Measurements from ENCODE around the gene LRRFIP1. TPM values are rescaled to one million over a fixed set of nuclear protein-coding genes. Genes with fewer than 3 reads are reported as not detected.
A peak's percentile ranks its signal among the peaks of the same experiment; 100 is the strongest.

LRRFIP1 gene
- total and polyA plus RNA-seq, 2 donors (not counting 3 experiments of a cell fraction or from before 2014, with no cell fraction given): 39.2 to 179 TPM

DNA sequence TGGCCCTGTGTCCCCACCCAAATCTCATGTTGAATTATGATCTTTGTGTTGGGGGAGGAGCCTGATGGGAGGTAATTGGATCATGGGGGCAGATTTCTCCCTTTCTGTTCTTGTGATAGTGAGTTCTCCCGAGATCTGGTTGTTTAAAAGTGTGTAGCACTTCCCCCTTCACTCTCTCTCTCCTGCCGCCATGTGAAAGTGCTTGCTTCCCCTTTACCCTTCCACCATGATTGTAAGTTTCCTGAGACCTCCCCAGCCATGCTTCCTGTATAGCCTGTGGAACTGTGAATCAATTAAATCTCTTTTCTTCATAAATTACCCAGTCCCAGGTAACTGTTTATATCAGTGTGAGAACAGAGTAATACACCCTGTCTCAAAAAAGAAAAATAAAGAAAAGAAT is 25.5 kb downstream of the LRRFIP1 start:
- ChIA-PET POLR2A (no interaction called here), CTCF (interaction anchor here (1.2 kb wide), 1 partner anchor 93 kb away, joined by 3 read pairs; no protein-coding TSS in a partner anchor)
- Histone ChIP-seq H3K9me1 (replicated peaks; ENCODE audit: control insufficient read depth, extremely low read depth, insufficient read depth, low read length) (no peaks in the 10 kb centered on the region), H2AFZ (ENCODE audit: low read depth, low read length) (no peak overlapping the region), H3K36me3 (ENCODE audit: control insufficient read depth in 2 of 2, extremely low read depth in 1 of 2, insufficient read depth in 2 of 2, low read length in 2 of 2) (no peaks in the 10 kb centered on the region), H3K27me3 (ENCODE audit: control insufficient read depth in 2 of 2, insufficient read depth in 2 of 2, low read length in 2 of 2) (no peaks in the 10 kb centered on the region), H3K9ac (replicated peaks; ENCODE audit: extremely low read depth, insufficient read depth, low read length) (no peak overlapping the region), H4K20me1 (replicated peaks; ENCODE audit: control insufficient read depth, extremely low read depth, insufficient read depth, low read length) (no peaks in the 10 kb centered on the region), H3K4me3 (replicated peaks in 1 of 3; ENCODE audit: insufficient read depth in 1 of 3, low read depth in 1 of 3, low read length in 3 of 3) (no peak overlapping the region), H3K9me3 (replicated peaks; ENCODE audit: control insufficient read depth, insufficient read depth, low read length) (no peaks in the 10 kb centered on the region), H3K79me2 (ENCODE audit: control insufficient read depth, insufficient read depth, low read length) (no peaks in the 10 kb centered on the region), H3K4me2 (ENCODE audit: insufficient read depth, low read length) (no peak overlapping the region), H3K4me1 (ENCODE audit: control insufficient read depth, extremely low read depth, insufficient read depth, low read length) (peaks cover 2% of the 10 kb centered on the region), H3K27ac (ENCODE audit: insufficient read depth, low read depth, low read length) (no peak overlapping the region)
- no TSS peak for BruUV-seq (replicated peaks)
- intact Hi-C loops (cut with micrococcal nuclease) (no loop called here), dilution Hi-C loops (cut with MboI; ENCODE audit: extremely low pct_ligation_motif_present, low sequenced_read_pairs) (no loop called here)
- DNase-seq (ENCODE audit: low read depth, low spot score) (no peak), FAIRE-seq (no peak)
- TF ChIP-seq, protein P1, sequence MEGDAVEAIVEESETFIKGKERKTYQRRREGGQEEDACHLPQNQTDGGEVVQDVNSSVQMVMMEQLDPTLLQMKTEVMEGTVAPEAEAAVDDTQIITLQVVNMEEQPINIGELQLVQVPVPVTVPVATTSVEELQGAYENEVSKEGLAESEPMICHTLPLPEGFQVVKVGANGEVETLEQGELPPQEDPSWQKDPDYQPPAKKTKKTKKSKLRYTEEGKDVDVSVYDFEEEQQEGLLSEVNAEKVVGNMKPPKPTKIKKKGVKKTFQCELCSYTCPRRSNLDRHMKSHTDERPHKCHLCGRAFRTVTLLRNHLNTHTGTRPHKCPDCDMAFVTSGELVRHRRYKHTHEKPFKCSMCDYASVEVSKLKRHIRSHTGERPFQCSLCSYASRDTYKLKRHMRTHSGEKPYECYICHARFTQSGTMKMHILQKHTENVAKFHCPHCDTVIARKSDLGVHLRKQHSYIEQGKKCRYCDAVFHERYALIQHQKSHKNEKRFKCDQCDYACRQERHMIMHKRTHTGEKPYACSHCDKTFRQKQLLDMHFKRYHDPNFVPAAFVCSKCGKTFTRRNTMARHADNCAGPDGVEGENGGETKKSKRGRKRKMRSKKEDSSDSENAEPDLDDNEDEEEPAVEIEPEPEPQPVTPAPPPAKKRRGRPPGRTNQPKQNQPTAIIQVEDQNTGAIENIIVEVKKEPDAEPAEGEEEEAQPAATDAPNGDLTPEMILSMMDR (IDR thresholded peaks at IDR 0.05; ENCODE audit: extremely low read depth in 1 of 2, insufficient read depth in 1 of 2, low read depth in 1 of 2, low read length in 2 of 2): no peak
- no peak for TF ChIP-seq MYC (IDR thresholded peaks at IDR 0.05; ENCODE audit: low read depth, low read length)
- TF ChIP-seq POLR2A (IDR thresholded peaks at IDR 0.05; ENCODE audit: low read depth, low read length): no peak
- TF ChIP-seq POLR2AphosphoS5 (IDR thresholded peaks at IDR 0.05; ENCODE audit: insufficient read depth, low read depth, low read length): no peak

DNA sequence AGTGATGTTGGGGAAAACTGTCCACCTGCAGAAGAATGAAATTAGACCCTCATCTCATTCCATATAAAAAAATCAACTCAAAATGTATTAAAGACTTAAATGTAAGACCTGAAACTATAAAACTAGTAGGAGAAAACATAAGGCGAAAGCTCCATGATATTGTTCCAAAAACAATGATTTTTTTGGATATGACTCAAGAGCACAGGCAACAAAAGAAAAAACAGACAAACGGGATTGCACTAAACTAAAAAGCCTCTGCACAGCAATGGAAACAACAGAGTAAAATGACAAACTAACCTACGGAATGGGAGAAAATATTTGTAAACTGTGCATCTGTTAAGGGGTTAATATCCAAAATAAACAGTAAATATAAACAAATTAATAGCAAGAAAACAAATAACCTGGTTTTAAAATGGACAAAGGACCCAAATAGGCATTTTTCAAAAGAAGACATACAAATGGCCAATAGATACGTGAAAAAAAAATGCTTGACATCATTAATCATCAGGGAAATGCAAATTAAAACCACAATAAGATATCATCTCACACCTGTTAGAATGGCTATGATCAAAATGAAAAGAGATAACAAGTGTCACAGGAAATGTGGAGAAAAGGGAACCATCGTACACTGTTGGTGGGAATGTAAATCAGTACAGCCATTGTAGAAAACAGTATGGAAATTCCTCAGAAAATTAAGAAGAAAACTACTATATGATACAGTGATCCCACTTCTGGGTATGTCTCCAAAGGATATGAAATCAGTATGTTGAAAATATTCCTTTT is 26.6 kb downstream of the LRRFIP1 start:
- Histone ChIP-seq H2AFZ (ENCODE audit: low read depth, low read length) (no peak overlapping the region), H3K9me1 (replicated peaks; ENCODE audit: control insufficient read depth, extremely low read depth, insufficient read depth, low read length) (no peaks in the 10 kb centered on the region), H3K4me2 (ENCODE audit: insufficient read depth, low read length) (no peak overlapping the region), H3K4me3 (replicated peaks in 1 of 3; ENCODE audit: insufficient read depth in 1 of 3, low read depth in 1 of 3, low read length in 3 of 3) (no peak overlapping the region), H3K9me3 (replicated peaks; ENCODE audit: control insufficient read depth, insufficient read depth, low read length) (no peaks in the 10 kb centered on the region), H3K9ac (replicated peaks; ENCODE audit: extremely low read depth, insufficient read depth, low read length) (no peak overlapping the region), H3K27ac (ENCODE audit: insufficient read depth, low read depth, low read length) (no peak overlapping the region), H3K4me1 (ENCODE audit: control insufficient read depth, extremely low read depth, insufficient read depth, low read length) (no peaks in the 10 kb centered on the region), H4K20me1 (replicated peaks; ENCODE audit: control insufficient read depth, extremely low read depth, insufficient read depth, low read length) (no peaks in the 10 kb centered on the region), H3K27me3 (ENCODE audit: control insufficient read depth in 2 of 2, insufficient read depth in 2 of 2, low read length in 2 of 2) (no peaks in the 10 kb centered on the region), H3K79me2 (ENCODE audit: control insufficient read depth, insufficient read depth, low read length) (no peaks in the 10 kb centered on the region), H3K36me3 (ENCODE audit: control insufficient read depth in 2 of 2, extremely low read depth in 1 of 2, insufficient read depth in 2 of 2, low read length in 2 of 2) (no peaks in the 10 kb centered on the region)
- peak; percentile 28 for DNase-seq (ENCODE audit: low read depth, low spot score)
- CTCF ChIA-PET: interaction anchor here (1.2 kb wide), 1 partner anchor 92 kb away, joined by 3 read pairs; no protein-coding TSS in a partner anchor
- intact Hi-C loops (cut with micrococcal nuclease) (no loop called here), dilution Hi-C loops (cut with MboI; ENCODE audit: extremely low pct_ligation_motif_present, low sequenced_read_pairs) (no loop called here)
- no peak for FAIRE-seq
- TF ChIP-seq FOS (IDR thresholded peaks at IDR 0.05; ENCODE audit: borderline replicate concordance, insufficient read depth, low read length) (no peak), POLR2A (IDR thresholded peaks at IDR 0.05; ENCODE audit: low read depth, low read length) (no peak), GATA2 (IDR thresholded peaks at IDR 0.05; ENCODE audit: insufficient read depth, insufficient read length, low read depth, low read length) (no peak), JUN (IDR thresholded peaks at IDR 0.05; ENCODE audit: borderline replicate concordance, insufficient read depth, insufficient read length, low read depth) (no peak), MYC (IDR thresholded peaks at IDR 0.05; ENCODE audit: low read depth, low read length) (no peak), POLR2AphosphoS5 (IDR thresholded peaks at IDR 0.05; ENCODE audit: insufficient read depth, low read depth, low read length) (no peak), EZH2 (IDR thresholded peaks at IDR 0.05; ENCODE audit: borderline replicate concordance, low read depth, low read length, severe bottlenecking) (no peak)
- TF ChIP-seq, protein P1 (IDR thresholded peaks at IDR 0.05; ENCODE audit: extremely low read depth in 1 of 2, insufficient read depth in 1 of 2, low read depth in 1 of 2, low read length in 2 of 2): no peak
- TF ChIP-seq, protein P2, sequence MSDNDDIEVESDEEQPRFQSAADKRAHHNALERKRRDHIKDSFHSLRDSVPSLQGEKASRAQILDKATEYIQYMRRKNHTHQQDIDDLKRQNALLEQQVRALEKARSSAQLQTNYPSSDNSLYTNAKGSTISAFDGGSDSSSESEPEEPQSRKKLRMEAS (IDR thresholded peaks at IDR 0.05; ENCODE audit: insufficient read depth, insufficient read length): no peak
- no TSS peak for BruUV-seq (replicated peaks)
- POLR2A ChIA-PET: no interaction called here

All from endothelial cell of umbilical vein (primary cell).